Panc1 (cell line): Measurements from ENCODE around the gene TTC9C.

ENCODE experiments used
- POLR2AphosphoS5 ChIP-seq: IDR thresholded peaks from 2 replicates; pipeline ENCODE4 v1.6.1; 2012; ENCODE audit warnings: mild to moderate bottlenecking, low read depth, low read length, moderate library complexity
- TF ChIP-seq, protein P1 (sequence below): fragments of 450-650 bp; IDR thresholded peaks from 2 replicates; pipeline ENCODE4 v1.5.1; 2017; ENCODE audit warnings: mild to moderate bottlenecking

DNA sequence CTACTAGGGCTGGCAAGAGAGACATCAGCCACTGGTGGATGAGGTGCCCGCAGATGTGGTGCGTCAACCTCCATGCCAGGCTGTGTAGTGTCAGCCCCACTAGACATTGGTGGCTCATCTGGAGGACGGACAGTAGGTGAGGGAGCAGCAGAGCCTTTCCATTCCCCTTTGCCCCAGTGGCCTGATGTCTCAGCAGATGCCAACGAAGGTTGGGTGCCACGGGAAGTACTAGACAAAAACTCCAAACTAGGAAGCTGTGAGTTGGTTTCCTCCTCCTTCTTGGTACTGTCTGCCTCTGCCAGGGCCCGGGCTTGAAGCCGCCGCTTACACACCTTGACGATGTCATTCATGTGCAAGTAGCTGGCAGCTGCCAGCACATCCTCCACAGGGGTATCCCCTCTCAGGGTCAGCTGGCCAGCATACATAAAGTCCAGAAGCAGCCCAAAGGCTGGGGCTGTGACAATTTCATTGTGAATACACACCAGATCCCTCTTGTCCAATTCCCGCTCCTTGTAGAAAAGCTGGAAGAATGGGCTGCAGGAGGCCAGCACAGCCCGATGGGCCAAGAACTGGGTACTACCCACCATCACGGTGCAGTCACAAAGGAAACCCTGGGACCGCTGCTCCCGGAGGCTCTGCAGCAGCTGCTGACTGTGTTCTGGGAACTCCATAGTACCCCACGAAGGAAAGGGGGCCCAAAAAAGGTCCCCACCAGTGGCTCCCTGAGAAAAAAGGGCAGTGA is 24.9 kb downstream of the TTC9C start:
- TF ChIP-seq POLR2AphosphoS5 = no peak
- TF ChIP-seq, protein P1, sequence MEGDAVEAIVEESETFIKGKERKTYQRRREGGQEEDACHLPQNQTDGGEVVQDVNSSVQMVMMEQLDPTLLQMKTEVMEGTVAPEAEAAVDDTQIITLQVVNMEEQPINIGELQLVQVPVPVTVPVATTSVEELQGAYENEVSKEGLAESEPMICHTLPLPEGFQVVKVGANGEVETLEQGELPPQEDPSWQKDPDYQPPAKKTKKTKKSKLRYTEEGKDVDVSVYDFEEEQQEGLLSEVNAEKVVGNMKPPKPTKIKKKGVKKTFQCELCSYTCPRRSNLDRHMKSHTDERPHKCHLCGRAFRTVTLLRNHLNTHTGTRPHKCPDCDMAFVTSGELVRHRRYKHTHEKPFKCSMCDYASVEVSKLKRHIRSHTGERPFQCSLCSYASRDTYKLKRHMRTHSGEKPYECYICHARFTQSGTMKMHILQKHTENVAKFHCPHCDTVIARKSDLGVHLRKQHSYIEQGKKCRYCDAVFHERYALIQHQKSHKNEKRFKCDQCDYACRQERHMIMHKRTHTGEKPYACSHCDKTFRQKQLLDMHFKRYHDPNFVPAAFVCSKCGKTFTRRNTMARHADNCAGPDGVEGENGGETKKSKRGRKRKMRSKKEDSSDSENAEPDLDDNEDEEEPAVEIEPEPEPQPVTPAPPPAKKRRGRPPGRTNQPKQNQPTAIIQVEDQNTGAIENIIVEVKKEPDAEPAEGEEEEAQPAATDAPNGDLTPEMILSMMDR = no peak
